ENCODE data around the gene SRF. TPM values are rescaled to one million over a fixed set of nuclear protein-coding genes. Genes with fewer than 3 reads are reported as not detected.

SRF gene
- total RNA-seq, 4 donors from 2014 or later: 18.2 to 109 (median 36.9) TPM

DNA sequence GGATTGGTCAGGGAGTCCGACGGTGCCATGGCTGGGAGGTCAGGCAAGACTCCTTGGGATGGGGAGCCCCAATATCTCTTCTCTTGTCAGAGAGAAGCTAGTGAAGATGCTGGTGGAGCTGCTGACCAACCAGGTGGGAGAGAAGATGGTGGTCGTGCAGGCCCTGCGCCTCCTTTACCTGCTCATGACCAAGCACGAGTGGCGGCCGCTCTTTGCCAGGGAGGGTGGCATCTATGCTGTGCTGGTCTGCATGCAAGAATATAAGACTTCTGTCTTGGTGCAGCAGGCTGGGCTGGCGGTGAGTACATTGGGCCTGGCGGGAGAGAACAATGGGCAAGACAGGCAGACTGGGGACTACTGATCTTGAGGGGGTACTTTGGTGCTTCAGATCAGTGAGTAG, 21.8 kb downstream of the SRF start:
- no peak for TF ChIP-seq POLR2A (IDR thresholded peaks at IDR 0.05)
- TF ChIP-seq CTCF (IDR thresholded peaks at IDR 0.05): no peak
- Histone ChIP-seq H3K27me3 (no peaks in the 10 kb centered on the region), H3K27ac (no peak overlapping the region), H3K4me3 (no peak overlapping the region), H3K9me3 (no peaks in the 10 kb centered on the region), H3K36me3 (no peaks in the 10 kb centered on the region), H3K4me1 (no peaks in the 10 kb centered on the region)
- no peak for DNase-seq
- intact Hi-C loops (cut with DNase I; ENCODE audit: low total_unique reads): no loop called here

DNA sequence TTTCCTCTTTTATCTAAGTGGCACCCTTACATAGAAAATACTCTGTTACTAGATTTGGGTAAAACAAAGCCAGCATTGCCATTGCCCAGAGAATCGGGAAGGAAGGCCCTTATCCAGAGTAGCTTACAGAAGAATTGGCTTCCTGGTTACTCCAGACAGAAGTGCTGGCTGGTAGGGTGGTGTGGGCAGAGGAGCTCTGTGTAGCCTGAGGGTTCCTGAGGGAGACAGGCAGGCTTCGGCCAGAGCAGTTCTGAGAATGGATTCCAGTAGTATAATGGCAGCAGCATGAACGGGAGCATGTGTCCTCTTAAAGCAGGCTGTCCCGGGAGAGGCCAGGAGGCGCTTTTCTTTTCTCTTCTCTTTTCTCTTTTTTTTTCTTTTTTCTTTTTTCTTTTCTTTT, 22.9 kb downstream of the SRF start:
- intact Hi-C loops (cut with DNase I; ENCODE audit: low total_unique reads): no loop called here
- Histone ChIP-seq H3K36me3 (no peaks in the 10 kb centered on the region), H3K9me3 (no peaks in the 10 kb centered on the region), H3K4me3 (no peak overlapping the region), H3K27me3 (no peaks in the 10 kb centered on the region), H3K27ac (no peak overlapping the region), H3K4me1 (no peaks in the 10 kb centered on the region)
- no peak for DNase-seq
- no peak for TF ChIP-seq CTCF (IDR thresholded peaks at IDR 0.05)

DNA sequence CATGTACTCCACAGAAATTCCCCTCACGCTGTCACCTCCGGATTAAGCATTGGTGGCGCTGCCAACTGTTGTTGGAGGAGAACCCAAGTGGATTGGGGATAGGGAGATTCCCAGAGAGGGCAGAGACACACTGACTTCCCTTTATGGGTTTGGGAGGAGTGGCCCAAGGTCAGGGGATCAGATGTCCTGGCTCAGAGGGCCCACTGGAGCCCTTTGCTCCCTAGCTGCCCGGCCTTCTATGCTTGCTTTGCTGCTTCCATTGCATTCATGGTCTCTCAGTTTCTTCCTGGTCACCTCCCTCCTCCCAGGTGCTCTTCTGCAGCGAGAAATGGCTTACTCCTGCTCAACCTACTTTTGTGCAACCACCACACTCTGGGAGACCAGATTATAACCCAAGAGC, 25.3 kb downstream of the SRF start:
- Histone ChIP-seq H3K27ac (no peak overlapping the region), H3K9me3 (no peaks in the 10 kb centered on the region), H3K4me1 (no peaks in the 10 kb centered on the region), H3K27me3 (no peaks in the 10 kb centered on the region), H3K36me3 (no peaks in the 10 kb centered on the region), H3K4me3 (no peak overlapping the region)
- intact Hi-C loops (cut with DNase I; ENCODE audit: low total_unique reads): no loop called here
- no peak for DNase-seq
- TF ChIP-seq CTCF (IDR thresholded peaks at IDR 0.05) (no peak), POLR2A (IDR thresholded peaks at IDR 0.05) (no peak)

DNA sequence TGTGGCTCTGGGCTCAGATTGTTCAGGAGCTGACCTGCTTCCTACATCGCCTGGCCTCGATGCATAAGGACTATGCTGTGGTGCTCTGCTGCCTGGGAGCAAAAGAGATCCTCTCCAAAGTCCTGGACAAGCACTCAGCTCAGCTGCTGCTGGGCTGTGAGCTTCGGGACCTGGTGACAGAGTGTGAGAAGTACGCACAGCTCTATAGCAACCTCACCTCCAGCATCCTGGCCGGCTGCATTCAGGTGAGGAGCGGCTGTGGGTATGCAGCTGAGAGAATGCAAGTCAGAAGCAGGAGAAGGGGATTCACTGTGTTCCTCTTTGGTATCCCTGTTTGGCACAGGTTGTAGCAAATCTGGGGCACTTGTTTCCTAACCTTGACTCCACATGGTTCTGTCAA, 28.8 kb downstream of the SRF start:
- no peak for DNase-seq

DNA sequence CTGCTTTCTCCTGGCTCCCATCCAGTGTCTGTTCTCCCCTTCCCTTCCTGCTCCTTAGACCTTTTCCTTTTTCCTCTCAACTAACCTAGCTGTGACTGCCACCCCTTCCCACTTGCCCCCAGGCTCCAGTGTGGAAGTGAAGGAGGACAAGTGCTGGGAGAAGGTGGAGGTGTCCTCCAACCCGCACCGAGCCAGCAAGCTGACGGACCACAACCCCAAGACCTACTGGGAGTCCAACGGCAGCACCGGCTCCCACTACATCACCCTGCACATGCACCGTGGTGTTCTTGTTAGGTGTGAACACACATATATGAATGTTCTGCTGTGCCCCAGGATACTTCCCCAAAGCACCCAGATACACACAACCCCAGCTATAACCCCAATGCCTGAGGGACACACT, 29.5 kb downstream of the SRF start:
- Histone ChIP-seq H3K9me3 (no peaks in the 10 kb centered on the region), H3K27me3 (no peaks in the 10 kb centered on the region), H3K4me3 (no peak overlapping the region), H3K4me1 (no peaks in the 10 kb centered on the region), H3K36me3 (no peaks in the 10 kb centered on the region), H3K27ac (no peak overlapping the region)
- intact Hi-C loops (cut with DNase I; ENCODE audit: low total_unique reads): no loop called here
- TF ChIP-seq POLR2A (IDR thresholded peaks at IDR 0.05) (no peak), CTCF (IDR thresholded peaks at IDR 0.05) (no peak)
- no peak for DNase-seq

More for the DNA sequence above, 28.8 kb downstream of the SRF start:
- Histone ChIP-seq H3K4me1 (no peaks in the 10 kb centered on the region), H3K36me3 (no peaks in the 10 kb centered on the region), H3K27ac (no peak overlapping the region), H3K9me3 (no peaks in the 10 kb centered on the region), H3K27me3 (no peaks in the 10 kb centered on the region), H3K4me3 (no peak overlapping the region)
- intact Hi-C loops (cut with DNase I; ENCODE audit: low total_unique reads): no loop called here
- TF ChIP-seq POLR2A (IDR thresholded peaks at IDR 0.05) (no peak), CTCF (IDR thresholded peaks at IDR 0.05) (no peak)

All from uterus (tissue), 4 donors.